Tracheal epithelial cell (primary cell): ENCODE data around the gene APOBEC3G. TPM values are rescaled to one million over a fixed set of nuclear protein-coding genes. Genes with fewer than 3 reads are reported as not detected.

Experiments used
- total RNA-seq: library from RNA; depleted of rRNA; stranded (reverse); fragments of >200 nt; gene quantifications from 2 replicates; pipeline ENCODE4 v1.2.1, GENCODE V29; 2014

APOBEC3G gene
- 4.6 and 9.6 TPM in 2 replicates for total RNA-seq

GRCh38 chr22:39077026-39077840, at the start of gene APOBEC3G:
APOBEC3G (plus strand) TSS chr22:39077275; CDS start chr22:39077362, 87 bp downstream.

GRCh38 chr22:39040538-39041296, 36.4 kb upstream of the APOBEC3G start, which contains the start of gene APOBEC3F:
APOBEC3F (plus strand) TSS chr22:39040864; CDS start chr22:39040961, 97 bp downstream.

GRCh38 chr22:39097098-39098020, 20.3 kb downstream of the APOBEC3G start, which contains the start of gene APOBEC3H:
APOBEC3H (plus strand) TSS chr22:39097244; CDS start chr22:39100279, 3,035 bp downstream.

Other genes with a start within 250 kb of the APOBEC3G start
- 0.48 TPM in 1 of 2 replicates, not detected in the other for gene NPTXR, start 233.2 kb upstream of the APOBEC3G start, total RNA-seq
- gene CBX6, start 205.1 kb upstream of the APOBEC3G start, total RNA-seq, result 12.0 and 14.1 TPM in 2 replicates
- 0.21 and 0.72 TPM in 2 replicates for gene APOBEC3A, start 119.7 kb upstream of the APOBEC3G start, total RNA-seq
- gene APOBEC3B, start 94.9 kb upstream of the APOBEC3G start, total RNA-seq, result 0.72 TPM in 1 of 2 replicates, not detected in the other
- gene APOBEC3C, start 63.0 kb upstream of the APOBEC3G start, total RNA-seq, result 5.8 and 13.4 TPM in 2 replicates
- gene APOBEC3D, start 56.1 kb upstream of the APOBEC3G start, total RNA-seq, result 0.24 and 0.43 TPM in 2 replicates
- 2.1 and 5.3 TPM in 2 replicates for gene APOBEC3F, start 36.4 kb upstream of the APOBEC3G start, total RNA-seq
- gene APOBEC3H, start 20.0 kb downstream of the APOBEC3G start, total RNA-seq, result 0.72 and 1.5 TPM in 2 replicates
- 0.48 and 2.6 TPM in 2 replicates for gene CBX7, start 75.4 kb downstream of the APOBEC3G start, total RNA-seq
- gene PDGFB, start 167.7 kb downstream of the APOBEC3G start, total RNA-seq, result 0.64 and 21.2 TPM in 2 replicates
- 3,007 and 3,258 TPM in 2 replicates for gene RPL3, start 242.3 kb downstream of the APOBEC3G start, total RNA-seq